ENCODE measurements around the gene PLEKHH1.

GRCh38 chr14:67573228-67574010 lies 40.3 kb downstream of the PLEKHH1 start:
- TF ChIP-seq POLR2A (IDR thresholded peaks at IDR 0.05) (no peak), EP300 (IDR thresholded peaks at IDR 0.05) (no peak), POLR2AphosphoS5 (IDR thresholded peaks at IDR 0.05) (no peak)
- TF ChIP-seq, protein P1, sequence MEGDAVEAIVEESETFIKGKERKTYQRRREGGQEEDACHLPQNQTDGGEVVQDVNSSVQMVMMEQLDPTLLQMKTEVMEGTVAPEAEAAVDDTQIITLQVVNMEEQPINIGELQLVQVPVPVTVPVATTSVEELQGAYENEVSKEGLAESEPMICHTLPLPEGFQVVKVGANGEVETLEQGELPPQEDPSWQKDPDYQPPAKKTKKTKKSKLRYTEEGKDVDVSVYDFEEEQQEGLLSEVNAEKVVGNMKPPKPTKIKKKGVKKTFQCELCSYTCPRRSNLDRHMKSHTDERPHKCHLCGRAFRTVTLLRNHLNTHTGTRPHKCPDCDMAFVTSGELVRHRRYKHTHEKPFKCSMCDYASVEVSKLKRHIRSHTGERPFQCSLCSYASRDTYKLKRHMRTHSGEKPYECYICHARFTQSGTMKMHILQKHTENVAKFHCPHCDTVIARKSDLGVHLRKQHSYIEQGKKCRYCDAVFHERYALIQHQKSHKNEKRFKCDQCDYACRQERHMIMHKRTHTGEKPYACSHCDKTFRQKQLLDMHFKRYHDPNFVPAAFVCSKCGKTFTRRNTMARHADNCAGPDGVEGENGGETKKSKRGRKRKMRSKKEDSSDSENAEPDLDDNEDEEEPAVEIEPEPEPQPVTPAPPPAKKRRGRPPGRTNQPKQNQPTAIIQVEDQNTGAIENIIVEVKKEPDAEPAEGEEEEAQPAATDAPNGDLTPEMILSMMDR (IDR thresholded peaks at IDR 0.05), result no peak
